Trophoblast cell (in vitro differentiated cells and primary cell): Measurements from ENCODE around the gene DAAM2.

Experiments used
- DNase-seq, 2 donors: peaks; one replicate each; pipeline ENCODE4 v3.0.0-alpha.2; 2016
- H2AFZ ChIP-seq: 2 replicates; pipeline ENCODE4 v1.6.1; 2013; ENCODE audit warnings: low read length, moderate library complexity, mild to moderate bottlenecking; ENCODE audit not compliant: insufficient read depth, poor library complexity
- H2AK5ac ChIP-seq: 2 replicates; pipeline ENCODE4 v1.6.1; 2013; ENCODE audit warnings: mild to moderate bottlenecking, low read length
- H2BK120ac ChIP-seq: 2 replicates; pipeline ENCODE4 v1.6.1; 2013; ENCODE audit warnings: low read length, mild to moderate bottlenecking, moderate library complexity; ENCODE audit not compliant: insufficient read depth, poor library complexity
- H2BK12ac ChIP-seq: 2 replicates; pipeline ENCODE4 v1.6.1; 2013; ENCODE audit warnings: mild to moderate bottlenecking, low read length, moderate library complexity
- H2BK5ac ChIP-seq: 2 replicates; pipeline ENCODE4 v1.6.1; 2013; ENCODE audit warnings: low read length, low read depth, moderate library complexity, mild to moderate bottlenecking; ENCODE audit not compliant: poor library complexity
- H3K14ac ChIP-seq: 2 replicates; pipeline ENCODE4 v1.6.1; 2013; ENCODE audit warnings: mild to moderate bottlenecking, low read length
- H3K18ac ChIP-seq: 2 replicates; pipeline ENCODE4 v1.6.1; 2013; ENCODE audit warnings: mild to moderate bottlenecking, low read length
- H3K23ac ChIP-seq: 2 replicates; pipeline ENCODE4 v1.6.1; 2013; ENCODE audit warnings: low read length
- H3K27ac ChIP-seq: 2 replicates; pipeline ENCODE4 v1.5.1; 2013; ENCODE audit warnings: low read depth, mild to moderate bottlenecking, inconsistent platforms, low read length, moderate library complexity
- H3K27me3 ChIP-seq: 2 replicates; pipeline ENCODE4 v1.6.1; 2013; ENCODE audit warnings: inconsistent platforms, mild to moderate bottlenecking, low read length, moderate library complexity; ENCODE audit not compliant: insufficient read depth
- H3K36me3 ChIP-seq, 2 experiments: 1 replicate in 1 of 2; 2 replicates in 1 of 2; pipeline ENCODE4 v1.6.1; 2013; ENCODE audit warnings: low read length in 2 of 2, mild to moderate bottlenecking in 2 of 2, moderate library complexity in 1 of 2; ENCODE audit not compliant: insufficient read depth in 2 of 2, control insufficient read depth in 1 of 2
- H3K4ac ChIP-seq: 2 replicates; pipeline ENCODE4 v1.6.1; 2013; ENCODE audit warnings: low read depth, mild to moderate bottlenecking, low read length, moderate library complexity
- H3K4me1 ChIP-seq, 2 experiments: 1 replicate in 1 of 2; 2 replicates in 1 of 2; pipeline ENCODE4 v1.6.1; 2013; ENCODE audit warnings: low read length in 2 of 2, mild to moderate bottlenecking in 2 of 2, moderate library complexity in 1 of 2; ENCODE audit not compliant: insufficient read depth in 2 of 2, control insufficient read depth in 1 of 2
- H3K4me2 ChIP-seq: 2 replicates; pipeline ENCODE4 v1.6.1; 2013; ENCODE audit warnings: inconsistent platforms, mild to moderate bottlenecking, low read length, moderate library complexity
- H3K4me3 ChIP-seq: 2 replicates; pipeline ENCODE4 v1.5.1; 2013; ENCODE audit warnings: mild to moderate bottlenecking, low read depth, low read length, inconsistent platforms
- H3K79me1 ChIP-seq: one replicate; pipeline ENCODE4 v1.6.1; 2013; ENCODE audit warnings: low read length
- H3K79me2 ChIP-seq: 2 replicates; pipeline ENCODE4 v1.6.1; 2013; ENCODE audit warnings: low read length, mild to moderate bottlenecking; ENCODE audit not compliant: control insufficient read depth, insufficient read depth, poor library complexity
- H3K9ac ChIP-seq: 2 replicates; pipeline ENCODE4 v1.6.1; 2013; ENCODE audit warnings: mild to moderate bottlenecking, low read length
- H3K9me3 ChIP-seq: 2 replicates; pipeline ENCODE4 v1.6.1; 2013; ENCODE audit warnings: low read depth, mild to moderate bottlenecking, control low read depth, inconsistent platforms, low read length; ENCODE audit not compliant: insufficient read depth
- H4K12ac ChIP-seq: 2 replicates; pipeline ENCODE4 v1.6.1; 2013; ENCODE audit warnings: low read depth, mild to moderate bottlenecking, low read length, moderate library complexity
- H4K8ac ChIP-seq: 2 replicates; pipeline ENCODE4 v1.6.1; 2013; ENCODE audit warnings: low read depth, mild to moderate bottlenecking, low read length, moderate library complexity
- H4K91ac ChIP-seq: one replicate; pipeline ENCODE4 v1.6.1; 2013; ENCODE audit warnings: low read depth, mild to moderate bottlenecking, low read length, moderate library complexity
- WGBS: extraction: QIAGEN DNeasy Blood & Tissue Kit; methylation state at CpG from one replicate; pipeline ENCODE4 v1.1.7; 2013; ENCODE audit warnings: missing lambda C conversion rate; ENCODE audit not compliant: insufficient read length, insufficient coverage; ENCODE audit errors: extremely low coverage; 5-methylcytosine and 5-hydroxymethylcytosine counted together

Gene DAAM2

GRCh38 chr6:39760226-39760952, 31.8 kb upstream of the DAAM2 start:
- Histone ChIP-seq H3K9me3 (no peaks in the 10 kb centered on the region), H3K79me1 (no peaks in the 10 kb centered on the region), H3K4me1 (no peaks in the 10 kb centered on the region), H3K36me3 (no peaks in the 10 kb centered on the region), H2AFZ (no peak overlapping the region), H3K79me2 (no peaks in the 10 kb centered on the region), H2AK5ac (no peak overlapping the region), H3K23ac (no peak overlapping the region), H4K12ac (no peak overlapping the region), H4K91ac (no peak overlapping the region), H2BK12ac (no peak overlapping the region), H3K4me2 (no peak overlapping the region), H3K9ac (no peak overlapping the region), H3K4ac (no peak overlapping the region), H3K4me3 (no peak overlapping the region), H3K27ac (no peak overlapping the region), H3K14ac (no peak overlapping the region), H4K8ac (no peak overlapping the region), H2BK5ac (no peak overlapping the region), H3K18ac (no peak overlapping the region), H3K27me3 (no peaks in the 10 kb centered on the region), H2BK120ac (no peak overlapping the region)
- no CpG with 5 or more reads among the region's 3 CpGs for WGBS
- peak in 1 of 2 donors; percentile 38 for DNase-seq

- H3K36me3 ChIP-seq, result no peaks in the 10 kb centered on the region
- no peak overlapping the region for H3K23ac ChIP-seq
- H2BK12ac ChIP-seq, result no peak overlapping the region
- H3K4me3 ChIP-seq, result no peak overlapping the region
- no peaks in the 10 kb centered on the region for H3K27me3 ChIP-seq
- no peak overlapping the region for H4K91ac ChIP-seq
- no peak overlapping the region for H3K14ac ChIP-seq
- H2BK5ac ChIP-seq, result no peak overlapping the region
- H2BK120ac ChIP-seq, result no peak overlapping the region
- no peaks in the 10 kb centered on the region for H3K79me1 ChIP-seq
- no peak overlapping the region for H3K27ac ChIP-seq
- no peak overlapping the region for H4K8ac ChIP-seq
- no peak overlapping the region for H3K9ac ChIP-seq
- WGBS, result no CpG with 5 or more reads among the region's 3 CpGs
- no peak overlapping the region for H2AFZ ChIP-seq
- H2AK5ac ChIP-seq, result no peak overlapping the region
- H4K12ac ChIP-seq, result no peak overlapping the region
- no peaks in the 10 kb centered on the region for H3K79me2 ChIP-seq
- no peak for DNase-seq
- H3K4ac ChIP-seq, result no peak overlapping the region
- H3K4me2 ChIP-seq, result no peak overlapping the region
- no peaks in the 10 kb centered on the region for H3K9me3 ChIP-seq
- no peaks in the 10 kb centered on the region for H3K4me1 ChIP-seq
- no peak overlapping the region for H3K18ac ChIP-seq
Observed at GRCh38 chr6:39765508-39766065, 26.6 kb upstream of the DAAM2 start.

GRCh38 chr6:39769012-39769411, 23.2 kb upstream of the DAAM2 start:
- H3K36me3 ChIP-seq, result no peaks in the 10 kb centered on the region
- no CpG with 5 or more reads among the region's 5 CpGs for WGBS
- H3K4ac ChIP-seq, result no peak overlapping the region
- no peak overlapping the region for H2AK5ac ChIP-seq
- no peak overlapping the region for H3K18ac ChIP-seq
- H2BK12ac ChIP-seq, result no peak overlapping the region
- no peak overlapping the region for H3K4me3 ChIP-seq
- peaks cover 5% of the 10 kb centered on the region for H3K79me1 ChIP-seq
- H3K27me3 ChIP-seq, result no peaks in the 10 kb centered on the region
- DNase-seq, result no peak
- H2AFZ ChIP-seq, result no peak overlapping the region
- H4K91ac ChIP-seq, result no peak overlapping the region
- H3K27ac ChIP-seq, result no peak overlapping the region
- H3K9ac ChIP-seq, result no peak overlapping the region
- no peak overlapping the region for H2BK120ac ChIP-seq
- H3K79me2 ChIP-seq, result no peaks in the 10 kb centered on the region
- no peak overlapping the region for H3K23ac ChIP-seq
- H4K12ac ChIP-seq, result no peak overlapping the region
- no peak overlapping the region for H3K14ac ChIP-seq
- no peak overlapping the region for H2BK5ac ChIP-seq
- peaks cover 5 to 12% of the 10 kb centered on the region in 2 experiments for H3K4me1 ChIP-seq
- H3K9me3 ChIP-seq, result no peaks in the 10 kb centered on the region
- no peak overlapping the region for H4K8ac ChIP-seq
- no peak overlapping the region for H3K4me2 ChIP-seq

GRCh38 chr6:39770446-39770845, 21.7 kb upstream of the DAAM2 start:
- H2BK5ac ChIP-seq, result no peak overlapping the region
- H3K23ac ChIP-seq, result no peak overlapping the region
- H3K79me2 ChIP-seq, result no peaks in the 10 kb centered on the region
- H3K4me1 ChIP-seq, result peaks cover 5 to 15% of the 10 kb centered on the region in 2 experiments
- no peak overlapping the region for H2AFZ ChIP-seq
- peak overlapping the region; percentile 2 for H2BK120ac ChIP-seq
- H3K9ac ChIP-seq, result no peak overlapping the region
- no peak overlapping the region for H2AK5ac ChIP-seq
- no peak overlapping the region for H4K8ac ChIP-seq
- H4K12ac ChIP-seq, result no peak overlapping the region
- H2BK12ac ChIP-seq, result peak overlapping the region; percentile 24
- H3K4me2 ChIP-seq, result no peak overlapping the region
- WGBS, result no CpG with 5 or more reads among the region's 4 CpGs
- no peak for DNase-seq
- no peak overlapping the region for H3K18ac ChIP-seq
- H3K79me1 ChIP-seq, result peaks cover 11% of the 10 kb centered on the region
- no peak overlapping the region for H3K4ac ChIP-seq
- H3K14ac ChIP-seq, result no peak overlapping the region
- H3K27ac ChIP-seq, result no peak overlapping the region
- no peaks in the 10 kb centered on the region for H3K36me3 ChIP-seq
- peaks cover 1% of the 10 kb centered on the region for H3K9me3 ChIP-seq
- H3K27me3 ChIP-seq, result no peaks in the 10 kb centered on the region
- H4K91ac ChIP-seq, result peak overlapping the region; percentile 2
- no peak overlapping the region for H3K4me3 ChIP-seq
